Stimulated activated CD4-positive, alpha-beta T cell treated with anti-CD3 and anti-CD28 coated beads, Interleukin-1b, Interleukin-23, amount 100 ng/mL, for 48 hours (primary cell): Measurements from ENCODE around the gene LTBP3.

Experiments used
- DNase-seq: peaks from one replicate; pipeline ENCODE4 v3.0.0-alpha.2; 2020

LTBP3 gene

DNA sequence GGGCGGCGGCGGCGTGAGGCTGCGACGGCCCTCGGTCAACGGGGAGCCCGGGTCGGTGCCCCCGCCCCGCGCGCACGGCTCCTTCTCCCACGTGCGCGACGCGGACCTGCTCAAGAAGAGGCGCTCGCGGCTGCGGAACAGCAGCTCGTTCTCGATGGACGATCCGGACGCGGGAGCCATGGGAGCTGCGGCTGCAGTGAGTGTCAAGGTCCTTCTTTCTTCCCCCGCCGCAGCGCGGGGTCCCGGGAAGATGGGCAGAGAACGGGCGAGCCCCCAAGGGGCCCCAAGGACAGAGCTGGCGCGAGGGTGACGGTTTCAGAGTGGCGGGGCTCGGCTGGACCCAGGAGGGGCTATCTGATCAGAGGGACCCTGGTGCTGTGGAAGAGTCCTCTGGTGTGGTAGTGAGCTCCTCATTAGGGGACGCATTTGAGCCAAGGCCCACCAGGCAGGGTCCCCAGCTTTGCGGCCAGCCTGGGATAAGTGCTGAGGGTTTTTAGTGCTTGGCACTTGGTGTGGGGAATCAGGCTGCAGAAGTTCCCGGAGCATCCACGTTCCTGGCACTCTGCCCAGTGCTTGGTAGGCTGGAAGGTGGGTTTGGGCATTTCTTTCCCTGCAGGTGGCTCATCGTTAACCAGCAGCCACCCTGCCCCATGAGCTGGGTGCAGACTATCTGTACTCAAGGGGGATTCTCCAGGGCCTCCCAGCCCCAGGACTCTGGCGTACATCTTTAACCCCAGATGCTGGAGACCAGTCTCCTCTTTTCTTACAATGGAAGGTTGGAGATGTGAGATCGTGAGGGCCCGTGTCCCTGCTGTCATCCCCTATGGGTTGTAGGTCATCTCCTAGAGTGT lies 27.5 kb upstream of the LTBP3 start:
- DNase-seq = no peak

DNA sequence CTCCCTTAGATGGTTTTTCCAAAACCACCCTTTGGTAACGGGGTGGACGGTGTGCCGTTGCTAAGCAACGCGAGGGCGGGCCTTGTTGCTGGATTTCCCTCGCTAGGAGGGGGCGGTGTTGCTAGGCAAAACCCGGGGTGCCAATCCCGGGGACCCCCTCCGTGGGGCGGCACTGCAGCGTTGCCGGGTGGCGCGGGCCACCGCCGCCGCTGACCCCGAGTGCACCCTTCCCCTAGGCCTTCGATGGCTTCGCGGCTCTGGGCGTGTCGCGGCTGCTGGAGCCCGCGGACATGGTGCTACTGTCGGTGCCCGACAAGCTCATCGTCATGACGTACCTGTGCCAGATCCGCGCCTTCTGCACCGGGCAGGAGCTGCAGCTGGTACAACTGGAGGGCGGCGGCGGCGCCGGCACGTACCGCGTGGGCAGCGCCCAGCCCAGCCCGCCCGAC lies 26.6 kb upstream of the LTBP3 start:
- no peak for DNase-seq

DNA sequence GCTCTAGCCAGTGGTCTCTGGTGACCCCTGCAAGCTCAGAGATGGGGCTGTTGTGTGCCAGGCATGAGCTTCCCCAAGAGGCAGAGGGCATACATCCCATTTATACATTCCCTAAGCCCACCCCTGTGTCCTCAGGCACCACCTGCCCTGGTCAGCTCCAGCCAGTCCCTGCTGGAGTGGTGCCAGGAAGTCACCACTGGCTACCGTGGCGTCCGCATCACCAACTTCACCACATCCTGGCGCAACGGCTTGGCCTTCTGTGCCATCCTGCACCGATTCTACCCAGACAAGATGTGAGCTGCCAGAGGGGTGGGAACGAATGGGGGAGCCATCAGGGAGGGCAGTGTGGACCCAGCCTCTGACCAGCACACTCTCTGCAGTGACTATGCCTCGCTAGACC lies 25.9 kb upstream of the LTBP3 start:
- DNase-seq = no peak

DNA sequence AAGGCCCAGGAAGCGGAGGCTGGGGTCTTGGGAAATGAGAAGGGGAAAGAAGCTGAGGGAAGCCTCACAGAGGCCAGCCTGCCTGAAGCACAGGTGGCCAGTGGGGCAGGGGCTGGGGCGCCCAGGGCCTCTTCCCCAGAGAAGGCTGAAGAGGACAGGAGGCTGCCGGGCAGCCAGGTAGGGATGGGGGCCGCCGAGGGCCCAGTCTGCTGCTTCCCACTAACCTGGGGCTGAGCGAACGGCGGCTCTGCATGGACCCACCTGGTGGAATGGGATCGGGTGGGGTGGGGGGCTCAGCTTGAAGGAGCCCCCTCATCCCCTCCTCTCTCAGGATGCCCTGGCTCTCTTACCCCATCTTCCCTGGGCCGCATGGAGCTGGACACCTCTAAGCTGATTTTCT lies 25.4 kb upstream of the LTBP3 start:
- no peak for DNase-seq

DNA sequence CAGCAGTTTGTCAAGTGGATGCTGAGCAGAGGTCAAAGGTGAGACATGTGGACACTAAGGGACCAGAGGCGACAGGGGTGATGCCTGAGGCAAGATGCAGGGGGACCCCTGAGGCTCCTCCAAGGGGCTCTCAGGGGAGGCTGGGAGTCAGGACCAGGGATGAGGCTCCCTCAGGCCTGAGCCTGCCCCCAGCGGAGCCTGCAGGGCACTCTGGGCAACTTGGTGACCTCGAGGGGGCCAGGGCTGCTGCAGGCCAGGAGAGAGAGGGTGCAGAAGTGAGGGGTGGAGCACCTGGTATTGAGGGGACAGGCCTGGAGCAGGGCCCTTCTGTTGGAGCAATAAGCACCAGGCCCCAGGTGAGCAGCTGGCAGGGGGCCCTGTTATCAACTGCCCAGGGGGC lies 23.8 kb upstream of the LTBP3 start:
- DNase-seq = no peak

DNA sequence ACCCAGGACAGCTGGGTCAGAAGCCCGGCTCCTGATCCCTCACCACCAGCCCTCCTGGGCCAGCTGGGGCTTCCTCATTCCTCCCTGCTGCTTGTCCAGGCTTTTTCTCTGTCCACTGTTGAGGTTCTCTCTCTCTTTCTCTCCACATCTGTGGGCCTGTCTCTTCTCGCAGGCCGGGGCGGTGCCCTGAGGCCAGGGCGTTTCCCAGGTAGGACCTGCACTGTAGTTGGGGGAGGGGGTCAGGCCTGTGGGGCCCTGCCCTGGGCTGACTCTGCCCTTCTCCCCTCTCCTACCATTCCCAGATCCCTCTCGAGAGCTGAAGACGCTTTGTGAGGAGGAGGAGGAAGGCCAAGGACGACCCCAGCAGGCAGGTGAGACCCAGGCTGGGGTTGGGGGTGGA lies 22.6 kb upstream of the LTBP3 start:
- DNase-seq = no peak

DNA sequence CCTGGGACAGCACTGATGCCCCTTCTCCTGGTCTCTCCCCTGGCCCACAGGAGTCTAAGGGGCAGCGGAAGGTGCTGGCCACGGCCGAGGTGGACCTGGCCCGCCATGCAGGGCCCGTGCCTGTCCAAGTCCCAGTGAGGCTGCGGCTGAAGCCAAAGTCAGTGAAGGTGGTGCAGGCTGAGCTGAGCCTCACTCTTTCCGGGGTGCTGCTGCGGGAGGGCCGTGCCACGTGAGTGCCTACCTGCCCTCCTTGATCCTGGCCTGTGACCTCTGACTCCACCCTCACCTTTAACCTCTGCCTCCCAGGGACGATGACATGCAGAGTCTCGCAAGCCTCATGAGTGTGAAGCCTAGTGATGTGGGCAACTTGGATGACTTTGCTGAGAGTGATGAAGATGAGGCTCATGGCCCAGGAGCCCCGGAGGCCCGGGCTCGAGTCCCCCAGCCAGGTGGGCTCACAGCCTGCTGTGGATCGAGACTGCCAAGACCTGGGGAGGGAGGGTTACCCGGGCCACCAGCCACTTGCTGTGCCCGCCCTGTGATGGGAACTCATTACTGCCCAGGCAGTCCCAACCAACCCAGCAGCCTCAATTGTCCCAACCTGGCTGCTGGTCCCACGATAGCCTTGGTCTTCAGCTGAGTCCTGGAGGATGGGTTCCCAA lies 22.0 kb upstream of the LTBP3 start:
- no peak for DNase-seq

DNA sequence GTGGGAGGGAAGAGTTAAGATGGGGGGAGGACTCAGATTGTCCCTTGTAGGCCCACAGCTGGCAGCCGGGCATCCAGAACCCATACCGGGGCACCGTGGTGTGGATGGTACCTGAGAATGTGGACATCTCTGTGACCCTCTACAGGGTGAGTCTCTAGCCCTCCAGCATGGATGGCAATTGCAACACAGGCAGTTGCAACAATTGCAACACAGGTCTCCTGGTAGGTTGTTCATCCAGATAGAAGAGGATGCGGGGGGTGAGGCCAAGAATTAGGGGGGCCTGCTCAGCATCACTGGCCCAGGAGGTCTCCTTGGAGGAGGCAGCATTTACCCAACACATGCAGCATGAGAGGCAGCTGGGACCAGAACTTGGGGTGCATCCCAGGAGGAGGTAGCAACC lies 21.1 kb upstream of the LTBP3 start:
- DNase-seq = no peak

DNA sequence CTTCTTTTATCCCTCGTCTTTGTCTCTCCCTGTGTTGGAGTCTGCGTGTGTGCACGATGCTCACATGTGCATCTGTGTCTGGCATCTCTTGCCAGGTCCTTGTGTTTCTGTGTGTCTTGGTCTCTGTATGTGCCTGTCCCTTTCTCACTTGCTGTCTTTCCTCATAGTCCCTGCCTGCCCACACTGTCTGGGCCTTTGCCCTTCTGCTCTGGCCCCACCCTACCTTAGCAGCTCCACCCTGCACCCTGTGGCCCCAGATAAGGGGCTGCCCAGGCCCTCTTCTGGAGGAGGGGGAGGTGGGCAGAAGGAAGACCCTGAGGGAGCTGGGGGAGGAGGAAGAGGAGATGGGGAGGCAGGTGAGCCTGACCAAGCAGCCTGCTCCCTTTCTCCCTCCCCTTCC lies 20.5 kb upstream of the LTBP3 start:
- DNase-seq = no peak

DNA sequence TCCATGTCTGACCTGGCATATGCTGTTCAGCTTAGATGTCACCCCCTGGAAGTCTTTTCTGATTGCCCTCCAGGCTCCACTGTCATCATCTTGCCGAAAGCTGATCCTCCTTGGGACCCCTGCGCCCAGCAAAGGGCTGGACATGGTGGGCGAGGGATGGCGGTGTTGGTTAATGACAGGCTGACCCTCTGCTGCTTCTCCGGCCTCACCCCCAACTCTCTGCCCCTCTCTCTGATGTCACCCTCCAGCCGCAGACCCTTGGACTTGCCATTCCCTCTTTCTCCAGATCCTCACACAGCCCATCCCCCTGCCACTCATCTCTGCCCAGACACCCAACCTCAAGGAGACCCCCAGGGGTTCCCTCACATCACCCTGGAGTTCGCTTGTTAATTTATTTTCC lies 20.0 kb upstream of the LTBP3 start:
- DNase-seq = no peak

DNA sequence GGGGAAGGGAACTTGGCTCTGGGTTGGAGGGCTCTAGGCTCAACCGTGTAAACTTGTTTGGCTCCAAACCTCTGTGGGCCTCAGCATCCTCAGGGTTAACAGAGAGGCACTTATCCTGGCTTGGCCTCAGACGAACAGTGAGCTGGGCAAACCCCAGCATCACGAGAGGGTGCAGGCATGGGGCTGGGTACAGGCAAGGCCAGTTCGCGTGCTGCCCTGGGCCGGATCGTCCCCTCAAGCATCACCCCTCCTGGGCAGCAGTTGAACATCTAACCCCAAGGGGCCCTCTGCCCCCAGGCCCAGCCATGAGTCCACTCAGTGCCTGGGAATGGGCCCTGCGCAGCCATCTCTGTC lies 19.6 kb upstream of the LTBP3 start:
- no peak for DNase-seq

DNA sequence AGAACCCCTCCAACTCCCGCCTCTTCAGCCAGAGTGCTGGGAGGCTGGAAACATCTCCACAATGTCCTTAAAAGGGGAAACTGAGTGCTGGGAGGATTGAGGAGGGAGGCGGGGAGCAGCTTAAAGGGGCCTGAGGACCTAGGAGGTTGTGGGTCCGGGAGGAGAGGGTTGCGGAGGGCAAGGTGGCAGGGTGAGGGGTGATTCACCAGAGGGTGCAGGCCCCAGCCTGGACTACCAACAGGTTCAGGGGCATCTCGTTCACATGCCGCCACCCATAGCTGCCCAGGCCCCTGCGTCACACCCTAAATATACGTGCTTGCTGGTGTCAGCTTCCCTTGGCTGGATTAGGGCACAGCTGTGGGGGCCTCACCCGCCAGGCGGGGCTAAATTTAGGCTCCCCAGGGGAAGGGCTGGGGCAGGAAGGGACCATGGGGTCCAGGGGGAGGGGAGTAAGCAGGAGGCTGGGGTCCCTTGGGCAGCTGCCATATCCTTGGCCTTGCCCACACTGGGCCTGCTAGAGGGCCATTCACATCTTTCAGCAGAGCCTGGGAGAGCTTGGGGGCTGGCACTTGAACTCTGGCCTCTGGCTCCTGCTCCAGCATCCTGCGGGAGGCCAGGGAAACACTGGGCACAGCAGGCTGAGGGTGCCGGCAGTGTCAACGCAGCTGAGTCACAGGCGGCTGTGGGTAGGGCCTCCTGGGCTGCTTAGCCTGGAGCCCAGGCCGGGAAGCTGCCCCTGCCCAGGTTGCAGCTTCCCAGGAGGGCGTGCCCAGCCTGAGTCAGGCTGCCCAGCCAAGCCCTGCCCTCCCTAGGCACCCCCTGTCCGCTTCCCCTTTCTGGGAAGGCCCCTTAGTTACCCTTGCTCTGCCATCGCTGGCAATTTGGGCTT lies 19.0 kb upstream of the LTBP3 start:
- DNase-seq = peak; percentile 46

DNA sequence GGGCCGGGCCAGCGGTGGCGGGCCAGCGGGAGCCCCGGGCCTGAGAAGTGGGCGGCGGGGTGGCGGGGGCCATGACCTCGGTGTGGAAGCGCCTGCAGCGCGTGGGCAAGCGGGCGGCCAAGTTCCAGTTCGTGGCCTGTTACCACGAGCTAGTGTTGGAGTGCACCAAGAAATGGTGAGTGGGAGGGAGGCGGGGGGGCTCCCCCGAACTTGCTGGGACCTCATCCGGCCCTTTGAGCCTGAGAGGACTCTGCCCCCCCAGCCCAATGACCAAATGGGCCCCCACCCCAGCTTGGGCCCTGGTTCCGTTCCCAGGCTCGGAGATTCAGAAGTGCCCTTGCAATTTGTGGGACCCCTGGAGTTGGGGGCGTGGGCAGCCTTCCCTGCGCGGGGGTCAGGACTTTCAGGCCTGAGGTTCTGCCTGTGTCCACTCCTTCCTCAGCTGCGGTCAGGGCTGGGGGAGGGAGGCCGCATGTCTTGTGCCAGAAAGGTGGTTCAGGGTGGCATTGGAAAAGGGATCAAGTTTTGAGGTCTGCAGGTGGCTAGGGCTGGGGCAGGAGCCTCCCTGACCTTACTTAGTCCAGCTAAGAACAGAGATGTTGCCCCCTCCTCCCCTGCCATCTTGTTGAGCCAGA lies 18.2 kb upstream of the LTBP3 start:
- no peak for DNase-seq

DNA sequence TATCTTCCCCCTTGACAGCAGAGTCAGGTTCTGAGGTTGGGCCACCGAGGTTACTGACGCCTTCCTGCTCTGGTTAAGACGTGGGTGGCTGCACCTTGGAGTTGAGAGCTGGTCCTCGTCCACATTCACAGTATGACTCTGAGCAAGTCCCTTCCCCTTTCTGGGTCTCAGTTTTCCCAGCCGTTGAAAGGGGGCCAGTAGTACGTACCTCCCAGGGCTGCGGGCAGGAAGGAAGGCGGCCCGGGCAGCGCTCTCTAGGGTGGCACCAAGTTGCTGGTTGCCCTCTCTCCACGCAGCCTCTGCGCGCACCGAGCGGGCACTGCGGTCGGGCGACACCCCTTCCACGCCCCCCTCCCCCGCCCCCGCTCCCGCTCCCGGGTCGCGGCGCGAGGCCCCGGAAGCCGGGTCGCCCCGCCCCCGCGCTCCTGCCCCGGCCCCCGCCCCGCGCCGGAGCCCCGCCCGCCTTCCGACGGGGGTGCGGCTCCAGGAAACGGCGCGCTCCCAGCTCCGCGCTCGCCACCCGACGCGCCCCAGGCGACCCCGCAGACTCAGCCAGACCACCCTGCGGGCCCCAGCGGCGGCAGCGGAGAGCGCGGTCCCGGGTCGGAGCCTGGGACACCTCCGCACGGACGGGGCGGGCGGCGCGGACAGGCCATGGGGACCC lies 17.5 kb upstream of the LTBP3 start, which contains the start of gene EHBP1L1:
TSS of gene EHBP1L1 (plus strand) at position 486 of the 664 bp plus-strand sequence. CDS start 250 bp downstream, outside the sequence.
- DNase-seq = peak; percentile 74

DNA sequence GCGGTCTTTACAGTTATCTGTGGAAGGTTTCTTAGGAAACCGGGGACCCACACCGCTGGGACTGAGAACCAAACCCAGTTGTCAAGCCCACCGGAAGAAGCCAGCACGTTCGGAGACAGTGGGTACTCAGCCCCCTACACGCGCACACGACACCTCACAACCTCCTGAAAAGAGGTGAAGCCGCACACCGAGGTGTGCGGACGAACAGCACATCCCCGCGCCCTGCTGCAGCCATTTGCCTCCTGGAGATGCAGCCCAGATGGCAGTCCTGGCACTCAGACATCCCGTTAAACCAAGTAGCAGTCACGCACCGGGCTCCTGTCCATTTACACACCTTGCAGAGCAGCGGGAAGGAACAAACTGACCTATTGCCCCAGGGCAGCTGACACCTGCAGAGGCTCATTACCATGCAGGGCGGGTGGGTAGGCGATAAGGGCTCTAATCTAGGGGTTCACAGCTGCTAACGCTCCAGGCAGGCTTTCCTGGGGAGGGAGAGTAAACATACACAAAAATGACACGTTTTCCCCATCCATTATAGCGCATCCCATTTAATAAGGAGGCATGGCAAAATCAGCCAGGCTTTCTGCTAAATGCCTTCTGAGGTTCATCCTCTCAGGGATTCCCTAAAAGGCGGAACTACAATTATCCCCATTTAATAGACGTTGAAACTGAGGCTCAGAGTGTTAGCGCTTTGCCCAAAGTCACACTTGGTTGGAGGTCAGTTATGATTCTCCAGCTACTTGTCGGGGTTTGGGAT lies 16.8 kb upstream of the LTBP3 start:
- no peak for DNase-seq

DNA sequence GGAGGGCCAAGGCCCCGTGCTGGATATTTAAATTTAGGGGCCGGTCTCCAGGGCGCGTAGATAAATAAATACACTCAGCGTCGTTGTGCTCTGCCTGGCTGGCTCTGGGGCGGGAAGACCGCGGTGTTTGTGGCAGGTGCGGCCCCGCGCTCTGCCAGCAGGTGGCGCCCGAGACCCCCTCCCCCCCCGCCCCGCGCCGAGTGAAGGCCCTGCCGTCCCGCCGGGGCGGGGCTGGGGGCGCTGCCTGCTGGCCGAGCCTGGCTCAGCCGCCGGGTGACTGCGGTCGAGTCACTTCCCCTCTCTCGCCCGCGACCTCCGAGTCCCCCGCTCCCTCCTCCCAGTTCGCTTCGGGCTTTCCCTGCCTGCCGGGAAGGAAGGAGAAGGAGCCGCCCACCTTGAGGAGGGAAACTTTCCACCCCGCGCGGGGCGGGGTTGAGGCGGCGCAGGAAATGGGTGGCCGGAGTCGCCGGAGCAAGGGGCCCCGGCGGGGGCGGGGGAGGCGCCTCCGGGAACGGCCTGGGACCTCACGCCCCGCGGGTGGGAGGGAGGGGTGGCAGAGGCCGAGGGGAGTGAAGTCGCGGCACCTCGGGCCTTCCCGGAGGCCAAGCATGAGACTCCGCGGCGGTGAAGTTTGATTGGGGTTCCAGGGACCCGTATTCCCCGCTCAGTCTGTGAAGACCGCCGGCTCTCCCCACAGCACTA lies 16.1 kb upstream of the LTBP3 start:
- peak; percentile 94 for DNase-seq

DNA sequence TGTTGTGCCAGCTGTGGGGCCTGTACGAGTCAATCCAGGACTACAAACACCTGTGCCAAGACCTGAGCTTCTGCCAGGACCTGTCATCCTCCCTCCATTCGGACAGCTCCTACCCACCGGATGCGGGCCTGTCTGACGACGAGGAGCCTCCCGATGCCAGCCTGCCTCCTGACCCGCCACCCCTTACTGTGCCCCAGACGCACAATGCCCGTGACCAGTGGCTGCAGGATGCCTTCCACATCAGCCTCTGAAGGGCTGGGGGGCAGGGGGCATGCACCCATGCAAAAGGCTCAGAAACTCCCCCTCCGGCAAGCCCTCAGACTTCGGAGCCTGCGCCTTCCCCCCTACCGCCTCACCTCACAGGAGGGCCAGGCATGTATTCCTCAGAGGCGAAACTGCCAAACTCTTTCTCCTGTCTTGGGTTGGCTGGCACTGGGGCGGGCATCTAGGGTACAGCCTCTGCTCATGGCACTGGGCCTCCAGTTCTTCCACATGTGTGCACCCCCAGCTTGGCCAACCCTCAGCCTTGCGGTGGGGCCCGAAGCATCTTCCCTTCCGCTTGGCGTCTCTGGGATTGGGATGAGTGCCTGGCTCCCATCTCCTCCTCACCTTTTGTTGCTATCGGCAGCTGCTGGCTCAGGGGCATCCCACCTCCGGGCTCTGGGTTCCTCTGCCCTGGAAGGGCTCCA lies 15.4 kb upstream of the LTBP3 start:
- no peak for DNase-seq

DNA sequence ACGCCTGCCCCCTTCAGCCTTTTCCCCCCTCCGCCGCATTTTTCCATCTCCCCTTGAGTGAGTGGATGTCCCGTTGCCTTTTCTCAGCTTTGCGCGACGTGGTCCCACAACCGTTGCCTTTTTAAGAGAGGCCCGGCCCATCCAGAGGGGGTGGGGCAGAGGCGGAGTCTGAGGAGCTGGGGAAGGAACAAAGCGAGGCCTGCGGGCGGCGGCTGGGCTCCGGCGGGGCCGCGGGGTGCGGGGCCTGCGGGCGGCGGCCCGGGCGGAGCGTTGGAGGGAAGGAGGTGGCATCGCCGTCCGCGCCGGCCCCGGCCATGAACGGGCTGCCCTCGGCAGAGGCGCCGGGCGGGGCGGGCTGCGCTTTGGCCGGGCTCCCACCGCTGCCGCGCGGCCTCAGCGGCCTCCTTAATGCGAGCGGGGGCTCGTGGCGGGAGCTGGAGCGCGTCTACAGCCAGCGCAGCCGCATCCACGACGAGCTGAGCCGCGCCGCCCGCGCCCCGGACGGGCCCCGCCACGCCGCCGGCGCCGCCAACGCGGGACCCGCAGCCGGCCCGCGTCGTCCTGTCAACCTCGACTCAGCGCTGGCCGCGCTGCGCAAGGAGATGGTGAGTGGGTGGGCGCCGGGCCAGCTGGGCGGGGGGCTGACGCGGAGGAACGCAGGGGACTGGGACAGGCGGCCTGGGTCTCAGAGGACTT lies 14.3 kb upstream of the LTBP3 start, which contains the start of gene FAM89B:
TSS of gene FAM89B (plus strand) at position 183 of the 696 bp plus-strand sequence. CDS start at position 315, 132 bp downstream.
- peak; percentile 87 for DNase-seq

DNA sequence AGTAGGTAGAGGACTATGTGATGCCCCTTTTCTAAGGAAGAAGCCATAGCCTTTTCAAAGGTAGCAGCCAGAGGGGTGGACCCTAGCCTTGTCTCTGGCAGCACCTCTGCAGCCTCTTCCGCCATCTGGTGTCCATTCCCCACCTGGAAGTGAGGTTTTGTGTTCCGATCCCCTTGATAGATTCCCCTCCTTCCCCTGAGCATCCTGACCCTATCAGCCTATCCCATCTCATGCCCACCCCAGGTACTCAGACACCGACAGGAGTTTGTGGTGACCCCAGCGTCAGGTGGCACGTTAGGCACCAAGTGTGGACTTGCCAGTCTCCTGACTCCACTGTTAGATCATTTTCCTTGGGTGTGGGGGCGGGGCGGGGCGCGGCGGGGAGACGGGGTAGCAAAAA lies 13.8 kb upstream of the LTBP3 start:
- no peak for DNase-seq
